Measurements from ENCODE around the gene BHMT. TPM values are rescaled to one million over a fixed set of nuclear protein-coding genes. Genes with fewer than 3 reads are reported as not detected.
A peak's percentile ranks its signal among the peaks of the same experiment; 100 is the strongest.

Gene BHMT
- total and polyA plus RNA-seq, 4 experiments from 2014 or later = not detected

- no peaks in the 10 kb centered on the region for H3K4me1 ChIP-seq (ENCODE audit: insufficient read depth, low read length)
- CTCF ChIA-PET (ENCODE audit: partially characterized antibody) = no interaction called here
- Mint-ChIP-seq H3K4me3 (no peak overlapping the region), H3K27ac (no peak overlapping the region), H3K9me3 (peaks cover 0 to 5% (median 2%) of the 10 kb centered on the region in 8 donors), H3K27me3 (peaks cover 6 to 7% of the 10 kb centered on the region in 2 donors), H3K4me1 (no peaks in the 10 kb centered on the region), H3K36me3 (no peaks in the 10 kb centered on the region)
- intact Hi-C loops (cut with micrococcal nuclease) = no loop called here
- no peak overlapping the region for H3K27ac ChIP-seq (ENCODE audit: low read depth, low read length)
- no peaks in the 10 kb centered on the region for H3K36me3 ChIP-seq (ENCODE audit: insufficient read depth, low read length)
- DNase-seq = no peak
- POLR2A ChIA-PET (ENCODE audit: partially characterized antibody) = no interaction called here
- H3K9me3 ChIP-seq (ENCODE audit: control insufficient read depth in 1 of 2, low read length in 2 of 2) = no peaks in the 10 kb centered on the region
- no peaks in the 10 kb centered on the region for H3K27me3 ChIP-seq (ENCODE audit: insufficient read depth, low read length)
- H3K4me3 ChIP-seq (ENCODE audit: low read length in 2 of 2) = no peak overlapping the region
Observed at GRCh38 chr5:79093762-79094161, 17.8 kb upstream of the BHMT start.

GRCh38 chr5:79105868-79106267 is 5.7 kb upstream of the BHMT start:
- H3K27ac Mint-ChIP-seq = no peak overlapping the region
- peaks cover 0 to 5% (median under 1%) of the 10 kb centered on the region in 8 donors for H3K9me3 Mint-ChIP-seq
- DNase-seq = no peak
- no peaks in the 10 kb centered on the region for H3K36me3 ChIP-seq (ENCODE audit: insufficient read depth, low read length)
- H3K27ac ChIP-seq (ENCODE audit: low read depth, low read length) = no peak overlapping the region
- no peaks in the 10 kb centered on the region for H3K9me3 ChIP-seq (ENCODE audit: control insufficient read depth in 1 of 2, low read length in 2 of 2)
- POLR2A ChIA-PET (ENCODE audit: partially characterized antibody) = no interaction called here
- H3K27me3 ChIP-seq (ENCODE audit: insufficient read depth, low read length) = no peaks in the 10 kb centered on the region
- no peaks in the 10 kb centered on the region for H3K36me3 Mint-ChIP-seq
- H3K4me1 ChIP-seq (ENCODE audit: insufficient read depth, low read length) = no peaks in the 10 kb centered on the region
- CTCF ChIA-PET (ENCODE audit: partially characterized antibody) = interaction anchor here (0.6 to 2.6 kb wide), 7 partner anchors 11 to 86 kb away, joined by 3 to 14 read pairs (median 4); no protein-coding TSS in a partner anchor
- H3K27me3 Mint-ChIP-seq = peaks cover 43% of the 10 kb centered on the region in 2 donors
- no peak overlapping the region for H3K4me3 Mint-ChIP-seq
- H3K4me3 ChIP-seq (ENCODE audit: low read length in 2 of 2) = no peak overlapping the region
- intact Hi-C loops (cut with micrococcal nuclease) = no loop called here
- H3K4me1 Mint-ChIP-seq = no peaks in the 10 kb centered on the region

- no peak for DNase-seq
- Histone ChIP-seq H3K4me3 (ENCODE audit: low read length in 2 of 2) (no peak overlapping the region), H3K36me3 (ENCODE audit: insufficient read depth, low read length) (no peaks in the 10 kb centered on the region), H3K9me3 (ENCODE audit: control insufficient read depth in 1 of 2, low read length in 2 of 2) (no peaks in the 10 kb centered on the region), H3K4me1 (ENCODE audit: insufficient read depth, low read length) (no peaks in the 10 kb centered on the region), H3K27ac (ENCODE audit: low read depth, low read length) (no peak overlapping the region), H3K27me3 (ENCODE audit: insufficient read depth, low read length) (no peaks in the 10 kb centered on the region)
- Mint-ChIP-seq H3K9me3 (no peaks in the 10 kb centered on the region), H3K27ac (no peak overlapping the region), H3K4me1 (peaks cover 0 to 2% (median 0%) of the 10 kb centered on the region in 4 donors), H3K27me3 (peaks cover 41 to 44% of the 10 kb centered on the region in 2 donors), H3K4me3 (no peak overlapping the region), H3K36me3 (no peaks in the 10 kb centered on the region)
- intact Hi-C loops (cut with micrococcal nuclease) = no loop called here
- ChIA-PET CTCF (ENCODE audit: partially characterized antibody) (interaction anchor here (1.3 to 2.6 kb wide), 4 partner anchors 9 to 786 kb away, joined by 3 to 14 read pairs (median 6); no protein-coding TSS in a partner anchor), POLR2A (ENCODE audit: partially characterized antibody) (no interaction called here)
Observed at GRCh38 chr5:79107020-79107796, 4.4 kb upstream of the BHMT start.

GRCh38 chr5:79108086-79108485 is 3.5 kb upstream of the BHMT start:
- no peak for DNase-seq
- H3K27ac ChIP-seq (ENCODE audit: low read depth, low read length) = no peak overlapping the region
- H3K36me3 ChIP-seq (ENCODE audit: insufficient read depth, low read length) = no peaks in the 10 kb centered on the region
- Mint-ChIP-seq H3K36me3 (no peaks in the 10 kb centered on the region), H3K27me3 (peaks cover 47 to 48% of the 10 kb centered on the region in 2 donors), H3K4me3 (no peak overlapping the region), H3K9me3 (no peaks in the 10 kb centered on the region), H3K4me1 (peaks cover 0 to 5% (median 0%) of the 10 kb centered on the region in 4 donors), H3K27ac (no peak overlapping the region)
- no peaks in the 10 kb centered on the region for H3K9me3 ChIP-seq (ENCODE audit: control insufficient read depth in 1 of 2, low read length in 2 of 2)
- intact Hi-C loops (cut with micrococcal nuclease) = no loop called here
- no peak overlapping the region for H3K4me3 ChIP-seq (ENCODE audit: low read length in 2 of 2)
- ChIA-PET CTCF (ENCODE audit: partially characterized antibody) (interaction anchor here (1.9 to 2.0 kb wide), 2 partner anchors 83 to 86 kb away, joined by 5 to 9 read pairs; no protein-coding TSS in a partner anchor), POLR2A (ENCODE audit: partially characterized antibody) (no interaction called here)
- peaks cover 6% of the 10 kb centered on the region for H3K27me3 ChIP-seq (ENCODE audit: insufficient read depth, low read length)
- no peaks in the 10 kb centered on the region for H3K4me1 ChIP-seq (ENCODE audit: insufficient read depth, low read length)

GRCh38 chr5:79108792-79109191 is 2.8 kb upstream of the BHMT start:
- Mint-ChIP-seq H3K36me3 (no peaks in the 10 kb centered on the region), H3K4me1 (peaks cover 0 to 5% (median 0%) of the 10 kb centered on the region in 4 donors), H3K27ac (no peak overlapping the region), H3K4me3 (no peak overlapping the region), H3K27me3 (peaks cover 47 to 50% of the 10 kb centered on the region in 2 donors), H3K9me3 (no peaks in the 10 kb centered on the region)
- ChIA-PET CTCF (ENCODE audit: partially characterized antibody) (interaction anchor here (0.9 to 2.0 kb wide), 2 partner anchors 10 to 87 kb away, joined by 4 to 5 read pairs; no protein-coding TSS in a partner anchor), POLR2A (ENCODE audit: partially characterized antibody) (no interaction called here)
- DNase-seq = no peak
- H3K27ac ChIP-seq (ENCODE audit: low read depth, low read length) = no peak overlapping the region
- intact Hi-C loops (cut with micrococcal nuclease) = no loop called here
- H3K27me3 ChIP-seq (ENCODE audit: insufficient read depth, low read length) = peaks cover 6% of the 10 kb centered on the region
- H3K36me3 ChIP-seq (ENCODE audit: insufficient read depth, low read length) = no peaks in the 10 kb centered on the region
- H3K4me1 ChIP-seq (ENCODE audit: insufficient read depth, low read length) = no peaks in the 10 kb centered on the region
- H3K9me3 ChIP-seq (ENCODE audit: control insufficient read depth in 1 of 2, low read length in 2 of 2) = no peaks in the 10 kb centered on the region
- no peak overlapping the region for H3K4me3 ChIP-seq (ENCODE audit: low read length in 2 of 2)

- CTCF ChIA-PET (ENCODE audit: partially characterized antibody) = interaction anchor here (0.9 to 2.0 kb wide), 2 partner anchors 9 to 88 kb away, joined by 4 to 5 read pairs; no protein-coding TSS in a partner anchor
Observed at GRCh38 chr5:79109527-79110492, 1.8 kb upstream of the BHMT start.

More at GRCh38 chr5:79109527-79110492, 1.8 kb upstream of the BHMT start:
- no peaks in the 10 kb centered on the region for H3K9me3 Mint-ChIP-seq
- peaks cover 44 to 45% of the 10 kb centered on the region in 2 donors for H3K27me3 Mint-ChIP-seq
- POLR2A ChIA-PET (ENCODE audit: partially characterized antibody) = no interaction called here
- no peaks in the 10 kb centered on the region for H3K36me3 ChIP-seq (ENCODE audit: insufficient read depth, low read length)
- intact Hi-C loops (cut with micrococcal nuclease) = loop anchor here (1.0 kb wide), 1 partner anchor 129 kb away; no protein-coding TSS in a partner anchor
- H3K27ac ChIP-seq (ENCODE audit: low read depth, low read length) = no peak overlapping the region
- DNase-seq = peak in 4 of 5 donors; percentile 15 to 28 (median 21)
- H3K9me3 ChIP-seq (ENCODE audit: control insufficient read depth in 1 of 2, low read length in 2 of 2) = no peaks in the 10 kb centered on the region
- H3K27me3 ChIP-seq (ENCODE audit: insufficient read depth, low read length) = peaks cover 6% of the 10 kb centered on the region
- no peaks in the 10 kb centered on the region for H3K4me1 ChIP-seq (ENCODE audit: insufficient read depth, low read length)
- H3K4me3 Mint-ChIP-seq = no peak overlapping the region
- H3K4me1 Mint-ChIP-seq = peaks cover 0 to 5% (median 0%) of the 10 kb centered on the region in 4 donors
- H3K27ac Mint-ChIP-seq = no peak overlapping the region
- H3K4me3 ChIP-seq (ENCODE audit: low read length in 2 of 2) = no peak overlapping the region
- no peaks in the 10 kb centered on the region for H3K36me3 Mint-ChIP-seq
